ENCODE results near the gene NR3C1.

NR3C1 gene

DNA sequence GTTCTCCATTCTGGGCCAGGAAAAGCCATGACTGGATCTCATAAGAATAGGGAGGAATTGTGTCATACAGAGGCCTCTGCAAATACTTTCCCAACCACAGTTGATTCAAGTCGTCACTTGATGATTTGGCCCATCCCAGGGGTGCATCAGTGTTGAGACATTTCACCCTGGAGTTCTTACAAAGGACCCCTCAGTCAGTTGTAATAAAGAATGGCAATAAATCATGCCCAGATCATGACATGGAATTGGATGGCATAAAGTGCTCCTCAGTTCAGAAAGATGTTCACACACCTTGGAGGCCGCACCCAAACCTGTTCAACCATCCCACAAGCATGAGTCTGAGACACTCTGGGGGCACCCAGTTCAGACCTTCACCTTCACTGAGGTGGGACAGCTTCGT, 168.1 kb downstream of the NR3C1 start:
- no peak for DNase-seq (ENCODE audit: low read depth, low spot score)

DNA sequence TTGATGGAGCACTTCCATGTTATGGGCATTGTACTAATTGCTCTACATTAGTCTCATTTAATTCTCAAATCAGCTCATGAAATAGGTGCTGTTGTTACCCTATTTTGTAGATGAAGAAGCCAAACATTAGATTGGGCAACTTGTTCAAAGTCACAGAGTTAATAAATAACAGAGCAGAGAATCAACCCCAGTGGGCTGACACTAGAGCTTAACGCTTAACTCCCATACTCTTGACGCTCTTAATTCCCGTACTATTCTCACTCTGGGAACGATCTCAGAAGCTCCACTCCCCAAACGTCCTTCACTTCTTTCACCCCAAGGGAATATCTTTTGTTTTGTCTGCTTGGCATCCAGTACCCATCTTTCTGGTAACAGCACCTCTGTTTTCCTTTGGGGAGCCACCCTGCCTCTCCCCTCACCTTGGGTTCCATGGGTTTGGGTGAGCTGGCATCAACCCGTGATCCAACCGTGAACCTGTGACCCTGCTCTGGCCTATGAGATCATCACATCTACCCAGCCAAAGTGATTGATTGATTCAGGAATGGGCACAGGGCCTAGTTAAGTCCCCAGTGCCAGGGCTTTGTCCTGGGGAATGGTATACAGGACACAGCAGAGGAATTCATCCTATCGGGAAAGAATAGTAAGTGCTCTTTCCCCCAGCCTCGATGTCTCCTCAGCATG, 169.2 kb downstream of the NR3C1 start:
- DNase-seq (ENCODE audit: low read depth, low spot score): no peak

DNA sequence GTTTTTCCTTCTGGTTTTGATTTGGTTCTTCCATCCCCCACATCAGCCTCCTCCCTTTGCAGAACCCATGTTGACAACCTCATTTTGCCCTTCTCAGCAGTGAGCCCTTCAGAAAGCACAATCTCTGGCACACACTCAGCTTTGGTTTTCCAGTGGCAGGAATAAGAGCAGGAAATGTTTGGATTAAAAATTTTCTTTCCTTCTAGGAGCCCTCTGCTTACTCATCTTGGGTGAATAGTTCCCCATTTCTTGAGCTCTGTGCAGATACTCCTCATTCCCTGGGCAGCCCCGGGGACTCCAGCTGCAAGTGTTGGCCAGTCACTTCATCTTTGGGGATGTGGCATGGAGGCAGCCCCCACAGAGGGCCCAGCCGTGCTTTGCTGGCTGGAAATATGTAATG, 170.5 kb downstream of the NR3C1 start:
- DNase-seq (ENCODE audit: low read depth, low spot score): no peak

DNA sequence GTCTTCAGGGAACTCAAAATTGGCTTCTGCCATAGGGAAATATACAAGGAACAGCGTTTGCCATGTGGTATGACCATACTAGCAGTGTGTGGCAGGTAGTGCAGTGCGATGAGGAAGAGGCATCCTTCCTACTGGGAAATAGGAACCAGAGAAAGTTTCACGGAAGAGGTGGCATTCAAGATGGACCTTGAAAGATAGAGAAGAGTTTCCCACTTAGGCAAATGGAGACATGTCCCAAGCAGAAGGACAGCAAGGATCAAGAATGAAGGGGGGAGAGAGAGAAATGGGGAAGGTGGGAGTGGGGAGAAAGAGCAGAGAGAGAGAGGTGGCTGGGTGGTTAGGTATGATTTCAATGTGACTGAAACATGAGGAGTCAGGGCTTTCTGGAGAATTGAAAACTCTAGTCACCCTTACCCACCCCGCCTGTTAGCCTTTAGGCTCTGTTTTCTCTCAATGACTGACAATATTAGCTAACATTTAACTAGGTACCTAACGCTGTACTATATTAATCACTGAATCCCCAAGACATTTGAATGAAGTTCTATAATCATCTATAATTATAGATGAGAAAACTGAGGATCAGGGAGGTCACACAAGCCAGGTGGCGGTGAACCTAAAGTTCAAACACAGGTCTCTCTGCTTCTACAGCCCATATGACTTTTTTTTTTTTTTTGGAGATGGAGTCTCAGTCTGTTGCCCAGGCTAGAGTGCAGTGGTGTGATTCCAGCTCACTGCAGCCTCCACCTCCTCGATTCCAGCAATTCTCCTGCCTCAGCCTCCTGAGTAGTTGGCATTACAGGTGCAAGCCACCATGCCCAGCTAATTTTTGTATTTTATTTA, 171.3 kb downstream of the NR3C1 start:
- no peak for DNase-seq (ENCODE audit: low read depth, low spot score)

DNA sequence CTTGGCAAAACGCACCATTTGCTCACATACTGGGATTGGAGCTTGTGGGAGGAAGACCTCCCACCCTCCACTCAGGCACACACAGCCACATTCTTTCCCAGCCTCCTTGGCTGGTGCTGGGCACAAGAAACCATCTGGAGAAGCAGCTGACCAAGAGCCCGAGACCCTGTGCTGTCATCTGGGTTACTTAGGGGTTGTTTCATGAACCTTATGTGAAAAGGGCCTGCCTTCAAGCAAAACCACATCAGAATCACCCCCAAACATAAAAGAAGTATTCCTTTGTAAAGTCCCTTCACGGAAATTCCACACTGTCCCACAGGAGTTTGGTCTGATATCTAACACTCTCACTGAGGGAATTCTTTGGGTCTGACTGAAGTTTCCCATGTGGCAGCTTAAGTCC, 172.1 kb downstream of the NR3C1 start:
- no peak for DNase-seq (ENCODE audit: low read depth, low spot score)

DNA sequence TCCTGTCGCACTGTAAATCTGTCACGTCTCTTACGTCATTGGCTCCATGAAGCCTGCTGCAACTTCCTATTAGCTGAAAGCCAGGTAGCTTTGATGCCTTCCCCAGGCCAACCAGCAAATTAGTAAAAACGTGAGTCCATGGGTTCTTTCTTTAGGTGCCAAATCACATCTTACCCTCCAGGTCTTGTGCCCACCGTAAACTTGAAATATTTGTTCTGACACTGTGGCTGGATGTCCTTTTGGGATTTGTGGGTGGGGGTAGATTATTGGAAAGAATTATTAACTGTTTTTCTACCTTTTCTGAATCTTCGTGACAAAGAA, 172.8 kb downstream of the NR3C1 start:
- no peak for DNase-seq (ENCODE audit: low read depth, low spot score)

DNA sequence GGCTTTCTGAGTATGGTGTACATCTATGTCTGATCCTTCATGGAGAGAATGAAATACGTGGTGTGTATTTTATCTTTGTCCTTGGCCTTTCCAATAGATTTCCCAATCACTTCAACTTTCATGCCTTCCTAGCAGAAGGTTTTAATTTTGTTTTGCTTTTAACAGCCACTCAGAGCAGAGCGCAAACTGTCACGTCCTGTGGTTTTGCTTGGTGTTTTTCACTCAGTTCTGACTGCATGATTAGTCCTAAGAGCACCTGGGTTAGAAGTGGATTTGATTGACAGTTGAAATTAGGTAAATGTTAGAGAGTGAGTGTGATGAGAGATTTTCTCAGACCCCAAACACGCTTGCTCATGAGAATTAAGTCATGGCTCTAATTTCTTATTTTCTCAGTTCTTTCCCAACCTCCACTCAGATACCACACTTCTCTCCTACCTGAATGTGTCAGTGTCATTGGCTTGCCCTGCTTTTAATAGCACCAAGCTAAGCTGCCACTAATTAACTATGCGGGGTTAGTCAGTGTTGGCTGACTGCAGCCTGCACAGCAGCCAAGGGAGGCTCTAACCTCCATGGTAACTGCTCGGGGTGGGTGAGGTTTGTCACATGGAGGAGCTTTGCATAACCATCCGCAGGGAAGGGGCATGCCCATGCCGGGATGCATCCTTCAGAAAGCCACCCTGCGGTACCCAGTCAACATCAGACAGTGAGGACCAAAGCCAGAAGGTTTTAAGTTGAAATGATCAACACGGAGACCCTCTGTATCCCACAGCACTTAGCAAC, 173.4 kb downstream of the NR3C1 start:
- peak; percentile 63 for DNase-seq (ENCODE audit: low read depth, low spot score)

DNA sequence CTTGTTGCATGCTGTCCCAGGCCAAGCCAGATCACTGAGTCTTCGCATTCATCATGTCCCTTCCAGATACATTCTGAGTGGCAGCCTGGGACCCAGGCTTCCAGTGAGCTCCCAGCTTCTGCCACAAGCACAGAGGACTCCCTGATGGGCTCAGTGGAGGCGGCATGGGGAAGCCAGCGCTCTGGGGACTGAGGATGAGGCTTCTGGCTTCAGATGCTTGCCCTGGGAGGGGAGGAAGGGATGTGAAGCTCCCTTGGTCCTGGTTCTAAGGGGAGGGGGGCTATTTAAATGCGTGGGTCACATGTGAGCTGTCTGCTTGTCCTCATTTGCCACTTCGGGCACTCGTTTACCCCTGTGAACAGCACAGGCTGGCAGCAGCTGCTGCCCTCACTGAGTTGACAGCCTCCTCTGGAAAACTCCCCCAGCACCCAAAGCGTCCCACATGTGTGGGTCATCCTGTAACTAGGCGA, 174.0 kb downstream of the NR3C1 start:
- DNase-seq (ENCODE audit: low read depth, low spot score): no peak

DNA sequence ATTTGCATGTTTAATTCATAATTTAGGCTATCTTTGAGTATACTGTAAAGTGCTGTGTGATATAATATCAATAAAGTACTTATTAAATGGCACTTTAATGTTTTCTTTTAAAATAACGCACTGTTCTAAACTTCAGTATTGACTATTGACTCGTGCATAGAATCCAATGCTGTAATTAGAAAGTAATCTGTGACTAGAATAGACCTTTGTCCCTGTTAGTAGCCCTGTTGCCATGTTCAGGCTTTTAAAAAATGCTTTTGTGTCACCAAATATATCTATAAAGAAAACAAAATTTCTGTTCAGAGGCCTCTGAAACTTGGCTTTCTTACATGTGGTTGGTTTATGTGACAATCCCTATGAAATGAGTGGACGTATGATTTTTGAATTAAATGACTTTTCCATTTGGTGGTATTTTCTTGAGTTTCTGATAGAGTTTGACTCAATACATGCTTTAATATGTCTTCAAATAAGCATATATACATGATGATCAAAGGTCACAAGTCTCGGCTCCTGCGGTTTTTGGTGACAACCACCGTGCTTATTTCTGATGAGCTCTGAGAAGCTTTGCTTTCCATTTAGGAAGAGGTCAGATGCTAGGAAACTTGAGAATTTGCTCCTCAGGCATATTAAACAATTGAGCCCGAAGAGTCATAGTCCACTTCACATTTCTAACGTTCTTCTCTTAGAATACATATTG, 174.7 kb downstream of the NR3C1 start:
- no peak for DNase-seq (ENCODE audit: low read depth, low spot score)

Measured in astrocyte of the hippocampus (primary cell).